B cell (primary cell): ENCODE measurements around the gene ENTHD1. TPM values are rescaled to one million over a fixed set of nuclear protein-coding genes. Genes with fewer than 3 reads are reported as not detected.
A peak's percentile ranks its signal among the peaks of the same experiment; 100 is the strongest.

Experiments used
- ATAC-seq: fragments of 200-7000 bp; cut with Tn5 transposase; one replicate; pipeline ENCODE4 v1.10.0; 2021; ENCODE audit warnings: low read depth, mild to moderate bottlenecking, moderate number of reproducible peaks, moderate library complexity
- CTCF ChIA-PET: fragments of 350-600 bp; sonication (Branson Sonifier 250); formaldehyde crosslinking; loops from one replicate; lab custom pipeline; 2021; ENCODE audit warnings: antibody characterized with exemption, inconsistent platforms; lab: Charles Lee
- POLR2A ChIA-PET: fragments of 350-600 bp; sonication (Branson Sonifier 250); formaldehyde crosslinking; loops from one replicate; lab custom pipeline; 2021; ENCODE audit warnings: antibody characterized with exemption; lab: Charles Lee
- DNase-seq: peaks from one replicate; pipeline ENCODE4 v3.0.0; 2013
- H2AFZ ChIP-seq: 2 replicates; pipeline ENCODE4 v1.6.1; 2012; ENCODE audit warnings: mild to moderate bottlenecking, low read depth, low read length; ENCODE audit not compliant: insufficient read depth, poor library complexity, severe bottlenecking
- H3K27ac ChIP-seq, 2 donors: 1 replicate in 1 of 2; 2 replicates in 1 of 2; pipeline ENCODE4 v1.5.1; 2012 to 2013; ENCODE audit warnings: low read length in 2 of 2, mild to moderate bottlenecking in 2 of 2, moderate library complexity in 1 of 2
- H3K27me3 ChIP-seq, 4 experiments: fragments of 200-600 bp in 1 of 4; sonication (generic) in 1 of 4; replicated peaks in 1 of 4; 1 replicate in 2 of 4; 2 replicates in 2 of 4; pipeline versions ENCODE4 v1.6.1 to v1.7.0; 2013 to 2016; ENCODE audit warnings: low read length in 3 of 4, mild to moderate bottlenecking in 2 of 4, mixed read lengths in 1 of 4, moderate library complexity in 1 of 4; ENCODE audit not compliant: insufficient read depth in 4 of 4, control insufficient read depth in 3 of 4; ENCODE audit errors: control extremely low read depth in 1 of 4
- H3K36me3 ChIP-seq, 2 experiments: replicated peaks in 1 of 2; 1 replicate in 1 of 2; 2 replicates in 1 of 2; pipeline versions ENCODE4 v1.6.1 to v1.7.1; 2013; ENCODE audit warnings: low read length in 1 of 2; ENCODE audit not compliant: insufficient read depth in 2 of 2, control insufficient read depth in 1 of 2; ENCODE audit errors: control extremely low read depth in 1 of 2, extremely low read depth in 1 of 2
- H3K4me1 ChIP-seq, 2 donors: fragments of 200-600 bp in 1 of 2; sonication (generic) in 1 of 2; 1 replicate in 1 of 2; 2 replicates in 1 of 2; pipeline versions ENCODE4 v1.5.1 to v1.6.1; 2013 to 2017; ENCODE audit warnings: low read length in 2 of 2; ENCODE audit not compliant: control insufficient read depth in 2 of 2, insufficient read depth in 2 of 2
- H3K4me2 ChIP-seq: replicated peaks from 2 replicates; pipeline ENCODE3; 2012; ENCODE audit warnings: mild to moderate bottlenecking, low read depth, low read length; ENCODE audit not compliant: poor library complexity, severe bottlenecking
- H3K4me3 ChIP-seq, 5 experiments: fragments of 200-600 bp in 1 of 5; sonication (generic) in 1 of 5; 1 replicate in 3 of 5; 2 replicates in 2 of 5; pipeline versions ENCODE4 v1.5.1 to v1.7.0; 2011 to 2016; ENCODE audit warnings: low read length in 4 of 5, mild to moderate bottlenecking in 4 of 5, low read depth in 2 of 5, control low read depth in 1 of 5, moderate library complexity in 1 of 5; ENCODE audit not compliant: insufficient read depth in 1 of 5; ENCODE audit errors: control extremely low read depth in 1 of 5, extremely low read depth in 1 of 5
- H3K79me2 ChIP-seq: fragments of 200-600 bp; sonication (generic); one replicate; pipeline ENCODE4 v1.6.0; 2016; ENCODE audit warnings: low read length; ENCODE audit not compliant: control insufficient read depth, insufficient read depth
- H3K9ac ChIP-seq: fragments of 200-600 bp; sonication (generic); 2 replicates; pipeline ENCODE4 v1.6.1; 2017; ENCODE audit warnings: mild to moderate bottlenecking, low read length, moderate library complexity
- H3K9me3 ChIP-seq, 3 donors: one replicate each; pipeline versions ENCODE4 v1.6.1 to v1.7.1; 2013; ENCODE audit warnings: low read length in 2 of 3; ENCODE audit not compliant: control insufficient read depth in 2 of 3, insufficient read depth in 1 of 3; ENCODE audit errors: control extremely low read depth in 1 of 3
- H4K20me1 ChIP-seq: 2 replicates; pipeline ENCODE4 v1.6.0; 2012; ENCODE audit warnings: mild to moderate bottlenecking, low read length; ENCODE audit not compliant: insufficient read depth, control insufficient read depth, poor library complexity, severe bottlenecking
- H3K27ac Mint-ChIP-seq: one replicate; pipeline ENCODE4 v1.8.0; 2021; ENCODE audit warnings: mixed read lengths
- H3K27me3 Mint-ChIP-seq: one replicate; pipeline ENCODE4 v1.8.0; 2021; ENCODE audit warnings: mixed read lengths
- H3K4me1 Mint-ChIP-seq: one replicate; pipeline ENCODE4 v1.8.0; 2021; ENCODE audit warnings: mixed read lengths
- H3K4me3 Mint-ChIP-seq: one replicate; pipeline ENCODE4 v1.8.0; 2021; ENCODE audit warnings: mixed read lengths
- H3K9me3 Mint-ChIP-seq: one replicate; pipeline ENCODE4 v1.8.0; 2022; ENCODE audit warnings: mixed read lengths; ENCODE audit not compliant: insufficient read depth
- EZH2 ChIP-seq: IDR thresholded peaks from 2 replicates; pipeline ENCODE4 v1.6.1; 2012; ENCODE audit warnings: borderline replicate concordance, low read depth, mild to moderate bottlenecking, moderate library complexity, low read length; ENCODE audit not compliant: insufficient read depth, poor library complexity, severe bottlenecking
- WGBS: methylation state at CpG from one replicate; pipeline ENCODE4 v1.1.5; 2013; ENCODE audit warnings: missing lambda C conversion rate; ENCODE audit not compliant: insufficient coverage; 5-methylcytosine and 5-hydroxymethylcytosine counted together
- intact Hi-C: fragments of 100-400 bp; cut with micrococcal nuclease; formaldehyde crosslinking; loops from one replicate; pipeline ENCODE4 v1.10.0; 2022
- polyA plus RNA-seq: library from polyadenylated mRNA; depleted of rRNA; stranded (reverse); fragments of >200 nt; gene quantifications from 2 replicates; pipeline ENCODE4 v1.2.3, GENCODE V29; 2012
- total RNA-seq, 2 donors: library from RNA; stranded (reverse); fragments of 120-200 nt in 1 of 2; gene quantifications; 1 replicate in 1 of 2; 2 replicates in 1 of 2; pipeline versions ENCODE4 v1.2.3 to v1.2.4, GENCODE V29; 2013 to 2022
- TF ChIP-seq, protein P1 (sequence below): fragments of 200-600 bp; IDR thresholded peaks from one replicate; pipeline ENCODE4 v1.8.0; 2022; ENCODE audit warnings: antibody characterized with exemption, mild to moderate bottlenecking

Gene ENTHD1
- total and polyA plus RNA-seq, 2 donors (not counting 1 experiment from before 2014, with no cell fraction given): not detected

DNA sequence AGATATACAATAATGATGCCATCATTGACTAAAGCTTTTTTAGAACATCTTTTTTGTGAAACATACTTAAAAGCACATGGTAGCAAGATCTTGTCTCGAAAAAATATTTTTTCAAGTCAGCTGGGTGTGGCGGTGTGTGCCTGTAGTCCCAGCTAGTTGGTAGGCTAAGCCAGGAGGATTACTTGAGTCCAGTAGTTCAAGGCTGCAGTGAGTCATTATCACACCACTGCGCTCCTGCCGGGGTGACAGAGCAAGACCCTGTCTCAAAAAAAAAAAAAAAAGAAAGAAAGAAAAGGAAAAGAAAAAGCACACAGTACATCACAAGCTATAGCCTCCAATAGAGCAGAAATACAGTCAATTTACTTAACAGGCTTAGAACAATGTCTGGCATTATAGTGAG, 37.0 kb downstream of the ENTHD1 start:
- CTCF ChIA-PET: interaction anchor here (0.7 to 3.1 kb wide), 4 partner anchors 15 to 299 kb away, joined by 3 to 11 read pairs (median 4); no protein-coding TSS in a partner anchor
- H3K27ac ChIP-seq: no peak overlapping the region
- H3K4me2 ChIP-seq: no peak overlapping the region
- H3K79me2 ChIP-seq: no peaks in the 10 kb centered on the region
- no peaks in the 10 kb centered on the region for H3K27me3 ChIP-seq
- peaks cover 51 to 55% of the 10 kb centered on the region in 2 donors for H3K4me1 ChIP-seq
- Mint-ChIP-seq H3K9me3 (no peaks in the 10 kb centered on the region), H3K4me3 (no peak overlapping the region), H3K27me3 (no peaks in the 10 kb centered on the region), H3K27ac (no peak overlapping the region), H3K4me1 (peaks cover 55% of the 10 kb centered on the region)
- no peak overlapping the region for H3K9ac ChIP-seq
- no peak overlapping the region for H2AFZ ChIP-seq
- 100% methylated on average over 1 of the region's 4 CpGs for WGBS
- DNase-seq (no peak), ATAC-seq (no peak)
- POLR2A ChIA-PET: interaction anchor here (0.7 kb wide), 1 partner anchor 328 kb away, joined by 6 read pairs; no protein-coding TSS in a partner anchor
- H3K36me3 ChIP-seq: no peaks in the 10 kb centered on the region
- no peaks in the 10 kb centered on the region for H3K9me3 ChIP-seq
- H4K20me1 ChIP-seq: no peaks in the 10 kb centered on the region
- H3K4me3 ChIP-seq: no peak overlapping the region
- intact Hi-C loops: loop anchor here (5.0 kb wide), 1 partner anchor 46 kb away; the partner anchor contains the start of gene GRAP2
- TF ChIP-seq EZH2: no peak

DNA sequence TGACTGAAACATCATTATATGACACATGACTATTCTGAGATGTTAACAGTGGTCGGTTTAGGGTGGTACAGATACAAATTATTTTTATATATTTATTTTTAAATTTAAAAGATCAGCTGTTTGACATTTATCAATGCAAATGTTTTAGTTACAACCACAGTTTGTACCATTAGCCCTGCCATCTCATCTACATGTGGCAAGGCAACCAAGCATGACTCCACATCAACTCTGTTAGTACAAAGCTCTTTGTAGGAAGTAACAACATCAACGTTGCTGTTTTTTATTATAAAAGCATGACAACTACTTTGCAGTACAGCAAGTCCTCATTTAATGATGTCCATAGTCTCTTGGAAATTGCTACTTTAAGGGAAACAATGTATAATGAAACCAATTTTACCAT, 40.8 kb downstream of the ENTHD1 start:
- CTCF ChIA-PET: interaction anchor here (1.1 to 1.6 kb wide), 2 partner anchors 13 to 34 kb away, joined by 3 read pairs; no protein-coding TSS in a partner anchor
- H3K4me2 ChIP-seq: peak overlapping the region; percentile 51
- no peaks in the 10 kb centered on the region for H3K79me2 ChIP-seq
- ATAC-seq (peak; percentile 86), DNase-seq (peak; percentile 30)
- H3K4me3 Mint-ChIP-seq: peak overlapping the region; percentile 32
- H2AFZ ChIP-seq: peak overlapping the region; percentile 47
- whole genome bisulfite sequencing: no CpG with 5 or more reads among the region's 2 CpGs
- H3K9ac ChIP-seq: no peak overlapping the region
- H3K27ac Mint-ChIP-seq: peak overlapping the region; percentile 53
- no peak overlapping the region for H3K27ac ChIP-seq
- H3K36me3 ChIP-seq: no peaks in the 10 kb centered on the region
- no peaks in the 10 kb centered on the region for H3K9me3 Mint-ChIP-seq
- no peaks in the 10 kb centered on the region for H4K20me1 ChIP-seq
- H3K27me3 Mint-ChIP-seq: no peaks in the 10 kb centered on the region
- intact Hi-C loops: no loop called here
- no peaks in the 10 kb centered on the region for H3K27me3 ChIP-seq
- POLR2A ChIA-PET: interaction anchor here (0.6 kb wide), 2 partner anchors 96 to 850 kb away, joined by 4 to 5 read pairs; no protein-coding TSS in a partner anchor
- H3K4me1 ChIP-seq: peaks cover 39 to 46% of the 10 kb centered on the region in 2 donors
- H3K4me1 Mint-ChIP-seq: peaks cover 44% of the 10 kb centered on the region
- no peak overlapping the region for H3K4me3 ChIP-seq
- TF ChIP-seq, protein P1, sequence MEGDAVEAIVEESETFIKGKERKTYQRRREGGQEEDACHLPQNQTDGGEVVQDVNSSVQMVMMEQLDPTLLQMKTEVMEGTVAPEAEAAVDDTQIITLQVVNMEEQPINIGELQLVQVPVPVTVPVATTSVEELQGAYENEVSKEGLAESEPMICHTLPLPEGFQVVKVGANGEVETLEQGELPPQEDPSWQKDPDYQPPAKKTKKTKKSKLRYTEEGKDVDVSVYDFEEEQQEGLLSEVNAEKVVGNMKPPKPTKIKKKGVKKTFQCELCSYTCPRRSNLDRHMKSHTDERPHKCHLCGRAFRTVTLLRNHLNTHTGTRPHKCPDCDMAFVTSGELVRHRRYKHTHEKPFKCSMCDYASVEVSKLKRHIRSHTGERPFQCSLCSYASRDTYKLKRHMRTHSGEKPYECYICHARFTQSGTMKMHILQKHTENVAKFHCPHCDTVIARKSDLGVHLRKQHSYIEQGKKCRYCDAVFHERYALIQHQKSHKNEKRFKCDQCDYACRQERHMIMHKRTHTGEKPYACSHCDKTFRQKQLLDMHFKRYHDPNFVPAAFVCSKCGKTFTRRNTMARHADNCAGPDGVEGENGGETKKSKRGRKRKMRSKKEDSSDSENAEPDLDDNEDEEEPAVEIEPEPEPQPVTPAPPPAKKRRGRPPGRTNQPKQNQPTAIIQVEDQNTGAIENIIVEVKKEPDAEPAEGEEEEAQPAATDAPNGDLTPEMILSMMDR: no peak
- TF ChIP-seq EZH2: no peak
- no peaks in the 10 kb centered on the region for H3K9me3 ChIP-seq
